HG03520 (cell line): Measurements from ENCODE around the gene LYZ.

ENCODE experiments used
- ATAC-seq: cut with Tn5 transposase; IDR thresholded peaks from one replicate; pipeline ENCODE4 v1.9.1; 2021; ENCODE audit warnings: mild to moderate bottlenecking, moderate library complexity; ENCODE audit not compliant: unreplicated experiment

The LYZ gene

DNA sequence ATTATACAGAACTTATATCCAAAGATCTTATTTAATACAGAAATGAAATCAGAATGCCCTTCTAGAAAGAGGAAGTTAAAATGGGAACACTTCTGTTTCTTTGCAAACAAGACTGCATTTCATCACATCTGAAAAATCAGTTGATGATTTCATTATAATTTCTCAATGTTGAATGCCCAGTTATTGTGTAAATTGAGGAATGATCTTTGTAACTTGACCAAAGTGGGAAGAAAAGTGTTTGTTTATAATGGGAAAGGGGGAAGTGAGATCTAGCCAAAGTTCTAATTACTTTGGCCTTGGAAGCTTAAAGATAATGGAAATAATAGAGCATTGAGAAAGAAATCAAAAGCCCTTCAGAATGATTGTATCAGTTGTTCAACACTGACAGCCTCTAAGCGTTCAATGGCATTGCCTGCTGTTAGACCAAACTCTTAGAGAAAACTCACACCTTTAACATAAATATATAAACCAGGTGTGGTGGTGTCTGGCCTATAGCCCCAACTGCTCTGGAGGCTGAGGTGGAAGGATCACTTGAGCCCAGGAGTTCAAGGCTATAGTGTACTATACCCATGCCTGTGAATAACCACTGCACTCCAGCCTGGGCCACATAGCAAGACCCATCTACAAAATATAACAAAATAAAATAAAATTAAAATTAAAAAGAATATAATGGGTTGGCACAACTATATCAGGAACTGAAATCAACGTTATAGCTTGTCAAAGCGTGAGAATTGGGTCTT is 9.9 kb upstream of the LYZ start:
- no peak for ATAC-seq

DNA sequence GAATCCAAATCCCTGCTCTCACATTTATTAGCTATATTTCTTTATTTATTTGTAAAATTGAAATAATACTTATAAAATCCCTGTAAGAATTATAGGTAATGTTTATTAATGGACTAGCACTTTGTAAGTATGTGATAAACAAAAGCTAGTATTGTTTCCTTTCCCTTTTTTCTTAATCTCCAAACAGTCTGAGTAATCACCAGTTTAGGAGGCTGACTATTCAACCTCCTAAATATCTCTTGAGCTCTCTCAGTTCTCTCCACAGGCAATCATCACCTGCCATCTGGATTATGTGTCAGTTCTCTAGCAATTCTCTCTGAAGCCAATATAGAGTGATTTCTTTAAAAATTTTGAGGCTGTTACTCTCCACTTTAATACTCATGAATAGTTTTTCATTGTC is 9.2 kb upstream of the LYZ start:
- no peak for ATAC-seq

DNA sequence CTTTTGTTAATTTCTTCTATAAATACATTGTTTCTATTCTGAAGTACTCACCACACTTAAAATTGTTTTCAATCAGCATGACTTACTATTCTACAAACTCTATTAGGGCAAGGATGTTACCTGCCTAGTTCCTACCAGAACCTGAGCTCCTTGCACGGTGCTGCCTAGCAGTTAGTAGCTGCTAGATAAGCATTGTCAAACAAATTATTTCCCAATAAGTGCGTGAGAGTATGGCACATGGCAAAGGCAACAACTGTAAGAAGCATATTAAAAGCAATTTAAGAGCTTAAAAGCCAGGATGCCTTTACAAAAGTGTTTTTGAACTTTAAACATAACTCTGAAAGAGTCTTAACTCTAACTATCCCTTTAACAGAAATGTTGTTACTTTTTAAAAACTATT is 8.2 kb upstream of the LYZ start:
- no peak for ATAC-seq

DNA sequence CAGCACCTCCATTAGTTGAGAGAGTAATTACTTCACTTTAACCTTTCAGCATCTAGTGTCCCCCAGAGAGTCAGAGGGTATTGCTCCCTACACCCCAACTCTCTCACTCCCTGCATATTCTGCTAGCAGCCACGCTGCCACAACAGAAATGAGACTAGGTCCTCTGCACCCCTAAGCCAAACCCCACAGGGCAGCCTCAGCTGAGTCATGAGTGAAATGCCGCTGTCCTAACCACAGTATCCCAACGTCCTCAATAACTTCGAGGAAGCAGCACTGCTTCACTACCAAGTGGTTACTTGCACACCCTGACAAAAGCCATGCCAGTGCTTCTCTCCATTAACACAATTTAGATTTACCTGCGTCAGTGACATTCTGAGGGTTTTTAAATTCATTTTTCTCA is 6.9 kb upstream of the LYZ start:
- no peak for ATAC-seq

DNA sequence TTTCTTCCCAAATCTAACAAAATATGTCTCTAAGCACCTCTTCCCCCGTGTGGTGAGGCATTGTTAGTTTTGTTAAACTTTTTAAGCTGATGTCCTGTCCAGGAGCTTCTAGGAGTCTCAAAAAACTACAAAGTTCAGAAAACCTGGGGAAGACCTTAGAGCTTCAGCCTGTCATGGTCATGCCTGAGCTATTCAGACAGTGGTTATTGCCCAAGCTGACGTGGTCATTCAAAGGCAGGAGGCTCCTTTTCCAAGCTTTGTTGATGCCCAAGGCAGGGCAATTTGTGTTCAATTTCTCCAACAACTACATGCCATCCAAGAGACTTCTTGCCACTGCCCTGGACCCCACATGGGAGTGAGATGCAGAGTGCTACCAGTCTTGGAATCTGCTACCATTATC is 5.8 kb upstream of the LYZ start:
- no peak for ATAC-seq

DNA sequence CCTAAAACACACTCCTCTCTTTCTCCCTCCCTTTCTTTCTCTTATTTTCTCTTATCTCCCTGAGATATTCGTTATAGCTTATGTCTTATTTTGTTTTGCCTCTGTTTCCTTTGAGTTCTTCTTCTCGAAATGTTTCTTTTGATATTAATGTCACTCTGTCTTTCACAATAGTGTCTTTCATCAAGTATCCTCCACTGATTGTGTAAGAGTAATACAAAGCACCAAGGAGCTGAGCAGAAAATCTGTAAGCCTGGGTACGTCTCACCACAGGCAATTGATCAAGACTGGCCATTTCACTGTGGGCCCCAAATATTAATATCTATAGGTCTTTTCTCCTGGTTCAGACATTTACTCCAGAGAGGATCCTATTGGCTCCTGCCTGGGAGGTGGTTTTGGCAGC is 4.8 kb upstream of the LYZ start:
- ATAC-seq, result no peak

DNA sequence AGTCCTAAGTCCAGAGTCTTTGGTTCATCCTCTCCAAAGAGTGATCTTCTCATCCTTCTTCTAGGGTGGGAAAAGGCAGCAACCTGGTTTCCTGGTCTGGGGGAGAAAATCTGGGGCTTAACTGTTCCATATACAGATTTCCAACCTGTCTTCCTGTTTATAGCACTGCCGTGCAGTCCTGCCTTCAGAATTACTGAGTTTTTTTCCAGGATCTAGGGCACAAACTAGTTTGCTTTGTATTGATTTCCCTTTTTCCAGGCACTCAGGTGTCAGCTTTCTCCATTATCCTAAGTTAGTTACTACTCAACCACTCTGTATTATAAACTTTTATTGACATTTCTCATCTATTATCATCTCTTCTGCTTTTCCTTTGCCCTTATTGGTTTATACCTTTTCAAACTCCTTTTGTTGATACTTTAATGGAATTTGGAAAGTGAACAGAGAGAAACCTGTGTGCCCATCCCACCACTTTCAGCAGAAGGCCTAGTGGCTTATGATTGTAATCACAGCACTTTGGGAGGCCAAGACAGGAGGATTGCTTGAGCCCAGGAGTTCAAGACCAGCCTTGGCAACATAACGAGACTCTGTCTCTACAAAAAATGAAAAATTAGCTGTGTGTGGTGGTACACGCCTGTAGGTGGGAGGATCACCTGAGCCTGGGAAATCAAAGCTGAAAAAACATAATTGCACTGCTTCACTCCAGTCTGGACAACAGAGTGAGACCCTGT is 4.1 kb upstream of the LYZ start:
- ATAC-seq, result no peak

DNA sequence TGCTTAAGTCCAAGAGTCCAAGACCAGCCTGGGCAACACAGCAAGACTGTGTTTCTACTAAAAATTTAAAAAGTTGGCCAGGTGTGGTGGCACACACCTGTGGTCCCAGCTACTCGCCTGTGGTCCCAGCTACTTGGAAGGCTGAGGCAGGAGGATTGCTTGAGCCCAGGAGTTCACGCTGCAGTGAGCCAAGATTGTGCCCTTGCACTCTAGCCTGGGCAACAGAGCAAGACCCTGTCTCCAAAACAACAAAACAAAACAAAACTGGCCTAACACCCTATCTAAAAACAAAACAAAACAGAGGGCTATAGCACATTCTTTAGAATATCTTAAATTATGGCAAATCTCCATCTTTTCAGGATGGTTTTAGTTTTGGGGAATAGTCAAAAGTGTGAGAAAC is 3.1 kb upstream of the LYZ start:
- ATAC-seq, result no peak

DNA sequence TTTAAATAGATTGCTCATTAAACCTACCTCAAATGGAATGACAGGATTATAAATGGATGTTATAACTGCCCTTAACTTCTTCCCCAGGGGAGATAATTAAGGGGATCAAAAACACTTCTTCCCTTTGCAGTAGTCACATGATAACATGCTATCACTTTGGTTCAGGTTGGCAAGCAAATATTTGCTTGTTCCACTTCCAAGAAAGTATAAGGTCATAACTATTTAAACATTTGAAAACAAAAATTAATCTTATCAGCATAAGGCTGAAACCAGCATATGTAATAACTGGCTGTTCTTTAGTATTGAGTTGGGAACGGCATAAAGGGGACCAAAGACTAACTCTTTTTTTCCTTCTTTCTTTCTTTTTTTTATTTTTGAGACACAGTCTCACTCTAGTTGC is 2.4 kb upstream of the LYZ start:
- no peak for ATAC-seq

DNA sequence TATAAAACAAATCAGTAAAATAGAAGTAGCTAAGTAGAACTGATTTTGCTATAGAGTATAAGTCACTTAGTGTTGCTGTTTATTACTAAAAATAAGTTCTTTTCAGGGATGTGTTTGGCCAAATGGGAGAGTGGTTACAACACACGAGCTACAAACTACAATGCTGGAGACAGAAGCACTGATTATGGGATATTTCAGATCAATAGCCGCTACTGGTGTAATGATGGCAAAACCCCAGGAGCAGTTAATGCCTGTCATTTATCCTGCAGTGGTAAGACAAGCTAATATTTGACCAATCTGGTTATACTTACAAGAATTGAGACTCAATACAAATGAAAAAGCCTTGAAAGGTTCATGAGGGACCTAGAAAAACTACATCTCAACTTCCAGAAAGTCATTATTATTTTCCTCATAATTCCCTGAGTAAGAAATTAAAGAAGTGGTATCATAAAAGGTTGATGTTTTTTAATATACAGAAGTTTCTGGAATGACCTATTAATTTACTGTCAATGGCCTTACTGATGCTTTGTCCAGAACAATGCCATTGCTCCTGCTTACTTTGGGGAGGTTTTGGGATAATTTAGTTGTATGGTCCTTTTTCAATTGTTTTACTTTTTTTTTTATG is 1.9 kb downstream of the LYZ start:
- no peak for ATAC-seq

DNA sequence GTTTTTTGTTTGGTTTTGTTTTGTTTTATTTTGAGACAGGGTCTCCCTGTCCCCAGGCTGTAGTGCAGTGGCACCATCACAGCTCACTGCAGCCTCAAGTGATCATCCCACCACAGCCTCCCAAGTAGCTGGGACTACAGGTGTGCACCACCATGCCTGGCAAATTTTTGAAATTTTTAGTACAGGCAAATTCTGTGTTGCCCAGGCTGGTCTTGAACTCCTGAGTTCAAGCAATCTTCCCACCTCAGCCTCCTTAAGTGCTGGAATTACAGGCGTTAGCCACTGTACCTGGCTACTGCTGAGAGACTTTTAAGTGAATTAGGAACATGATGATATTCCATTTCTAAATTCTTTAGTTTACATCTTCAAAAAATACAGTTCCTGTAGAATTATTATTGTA is 2.6 kb downstream of the LYZ start:
- ATAC-seq, result no peak

DNA sequence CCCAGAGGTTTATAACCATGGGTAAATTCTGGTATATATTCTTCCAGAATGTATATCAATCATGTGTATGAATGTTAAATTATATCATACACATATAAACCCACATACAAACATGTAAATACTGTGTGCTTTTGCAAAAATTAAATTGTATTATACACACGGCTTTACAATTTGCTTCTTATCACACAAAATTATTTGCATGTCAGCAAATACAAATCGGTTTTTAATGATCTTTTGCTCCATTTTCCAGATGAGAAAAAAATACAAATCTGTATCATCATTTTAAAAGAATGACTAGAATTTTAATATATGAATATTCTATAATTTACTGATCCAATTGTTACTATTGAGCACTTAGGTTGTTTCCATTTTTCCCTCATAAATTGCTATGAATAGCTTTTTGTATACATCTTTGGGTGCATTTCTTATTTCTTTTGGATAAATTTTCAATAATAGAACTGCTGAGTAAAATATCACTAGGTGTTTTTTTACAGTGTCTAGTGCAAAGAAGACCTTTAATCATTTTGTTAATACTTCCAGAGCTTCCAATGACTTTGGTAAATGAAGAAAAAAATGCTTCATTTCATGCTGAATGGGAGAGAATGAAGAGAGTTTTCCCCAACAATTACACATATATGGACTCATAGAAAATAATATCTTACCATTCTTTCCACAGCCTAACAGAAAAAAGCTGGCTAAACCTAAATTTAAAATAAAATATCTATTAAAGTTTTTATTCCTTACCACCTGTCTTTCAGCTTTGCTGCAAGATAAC is 3.5 kb downstream of the LYZ start:
- ATAC-seq, result no peak

DNA sequence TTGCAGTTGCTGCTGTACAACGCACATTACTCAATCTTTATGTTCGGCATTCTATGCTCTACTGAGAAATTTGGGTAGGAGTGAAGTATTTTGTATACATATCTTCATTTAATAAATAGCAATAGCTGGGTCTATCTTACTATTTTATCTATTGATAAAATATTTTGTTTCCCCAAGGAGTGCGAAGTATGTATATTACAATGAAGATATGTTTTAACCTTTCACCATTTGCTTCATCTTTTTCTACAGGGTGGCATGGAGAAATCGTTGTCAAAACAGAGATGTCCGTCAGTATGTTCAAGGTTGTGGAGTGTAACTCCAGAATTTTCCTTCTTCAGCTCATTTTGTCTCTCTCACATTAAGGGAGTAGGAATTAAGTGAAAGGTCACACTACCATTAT is 4.7 kb downstream of the LYZ start:
- ATAC-seq, result no peak

DNA sequence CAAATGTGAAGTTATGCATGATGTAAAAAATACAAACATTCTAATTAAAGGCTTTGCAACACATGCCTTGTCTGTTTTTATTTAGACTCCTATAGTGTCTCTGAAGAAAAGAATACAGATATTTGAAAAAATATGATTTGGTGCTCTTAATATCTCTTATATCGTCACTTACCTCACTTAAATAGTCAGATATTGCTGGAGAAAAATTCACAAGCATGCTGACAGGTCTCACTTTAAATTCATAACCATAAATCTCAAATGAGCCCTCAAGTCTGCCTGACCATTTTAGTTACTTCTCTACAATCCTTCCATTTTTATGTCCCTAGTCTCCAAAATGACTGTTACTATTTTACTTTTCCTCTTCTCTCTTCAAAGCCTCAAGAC is 6.0 kb downstream of the LYZ start:
- no peak for ATAC-seq

DNA sequence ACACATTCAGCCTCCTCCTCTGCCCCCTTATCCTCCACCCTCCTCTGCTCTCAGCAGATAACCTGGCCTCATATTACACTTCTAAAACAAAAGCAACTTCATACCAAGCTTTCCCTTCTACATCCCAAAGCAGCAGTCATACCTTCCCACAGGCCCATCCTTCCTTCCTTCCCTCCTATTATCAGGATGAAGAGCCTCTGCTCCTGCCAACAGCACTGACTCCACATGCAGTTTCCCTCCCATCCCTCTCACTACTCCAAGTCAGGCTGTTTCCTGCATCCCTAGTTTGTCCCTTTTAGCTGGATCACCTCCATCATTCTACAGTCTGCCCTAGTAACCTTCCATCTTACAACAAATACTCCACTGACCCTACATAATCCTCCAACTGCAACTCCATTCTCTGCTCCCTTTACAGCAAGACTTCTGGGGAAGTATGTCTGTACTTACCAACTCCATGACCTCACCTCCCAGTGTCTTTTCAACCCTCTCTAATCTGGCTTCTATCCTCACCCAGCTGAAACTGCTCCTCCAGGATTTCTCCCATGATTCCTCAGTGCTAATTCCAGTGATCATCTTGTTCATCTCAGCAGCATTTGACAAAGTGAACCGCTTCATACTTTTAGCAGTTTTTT is 6.5 kb downstream of the LYZ start:
- no peak for ATAC-seq

DNA sequence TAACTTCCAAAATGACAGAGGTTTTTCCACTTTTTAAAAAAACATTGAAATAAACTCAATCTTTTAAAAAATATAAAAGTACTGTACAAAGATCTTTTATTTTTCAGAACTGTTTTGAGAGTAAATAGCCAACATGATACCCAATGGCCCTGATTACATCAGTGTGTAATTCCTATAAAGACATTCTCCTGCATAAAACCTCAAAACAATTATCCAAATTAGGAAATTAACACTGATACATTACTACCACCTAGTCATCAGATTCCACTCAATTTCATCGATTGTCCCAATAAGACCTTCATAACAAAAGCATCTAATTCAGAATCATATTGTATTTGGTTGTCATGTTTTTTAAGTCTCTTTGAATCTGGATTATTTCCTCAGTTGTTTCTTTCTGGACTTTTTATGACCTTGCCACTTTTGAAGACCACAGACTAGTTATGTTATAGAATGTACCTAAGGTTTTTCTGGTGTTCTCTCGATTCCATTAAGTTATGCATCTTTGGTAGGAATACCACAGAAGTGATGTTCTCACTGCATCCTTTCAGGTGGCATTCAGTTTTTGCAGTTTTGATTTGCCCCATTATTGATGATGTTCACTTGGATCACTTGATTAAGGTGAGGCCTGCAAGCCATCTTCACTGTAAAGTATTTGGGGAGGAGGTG is 7.3 kb downstream of the LYZ start:
- ATAC-seq, result no peak

DNA sequence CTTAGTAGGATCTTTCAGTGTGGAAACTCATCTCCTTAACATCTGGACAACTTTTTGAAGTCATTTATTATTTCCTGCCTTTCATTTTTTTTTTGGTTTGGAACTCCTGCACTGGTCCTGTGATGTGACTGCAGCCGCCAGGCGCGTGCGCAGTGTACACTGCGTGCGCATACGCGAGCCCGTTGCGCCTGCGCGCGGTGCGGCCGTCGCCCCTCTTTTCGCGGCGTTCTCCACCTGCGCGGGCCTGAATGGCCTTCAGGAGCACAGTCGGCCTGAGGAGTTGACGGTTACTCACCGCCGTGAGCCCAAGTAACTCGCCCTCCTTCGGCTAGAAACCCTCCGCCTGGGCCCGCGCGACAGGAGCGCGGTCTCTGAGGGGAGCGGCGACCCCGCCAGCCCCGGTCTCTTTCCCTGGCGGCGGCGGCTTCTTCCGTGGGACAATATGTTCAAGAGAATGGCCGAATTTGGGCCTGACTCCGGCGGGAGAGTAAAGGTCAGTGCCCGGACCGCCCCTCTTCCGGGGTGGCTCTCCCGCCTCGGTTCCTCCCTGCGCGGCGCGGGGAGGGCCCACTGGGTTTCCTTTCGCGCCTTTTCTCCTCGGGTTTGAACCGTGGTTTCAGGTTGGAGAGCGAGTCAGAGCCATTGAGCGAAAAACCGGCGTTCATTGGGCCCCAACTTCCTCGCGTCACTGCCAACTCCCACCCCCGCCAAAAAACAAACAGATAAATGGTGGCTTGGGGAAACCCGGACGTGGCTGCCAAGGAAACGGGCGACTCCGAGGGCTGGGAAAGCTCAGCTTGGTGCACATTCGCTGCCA is 11.6 kb downstream of the LYZ start, which contains the start of gene YEATS4:
Gene YEATS4 (plus strand): TSS at position 213 of the 817 bp plus-strand sequence. CDS start 230 bp downstream, at position 443.
- ATAC-seq, result peak; percentile 73

DNA sequence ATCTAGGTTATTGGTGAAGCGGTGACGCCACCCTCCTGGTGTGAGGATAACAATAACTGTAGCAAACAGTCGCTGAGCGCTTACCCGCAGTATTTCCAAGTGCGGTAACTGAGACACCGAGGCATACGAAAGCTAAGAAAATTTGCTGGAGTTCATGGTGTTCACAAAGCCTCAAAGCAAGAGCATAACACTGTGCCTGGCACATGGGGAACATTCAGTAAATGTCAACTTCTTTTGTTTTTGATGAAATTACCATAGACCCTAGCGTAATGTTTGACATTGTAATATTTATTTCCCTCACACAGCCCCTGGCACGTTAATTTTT is 12.1 kb downstream of the LYZ start:
- ATAC-seq, result no peak

DNA sequence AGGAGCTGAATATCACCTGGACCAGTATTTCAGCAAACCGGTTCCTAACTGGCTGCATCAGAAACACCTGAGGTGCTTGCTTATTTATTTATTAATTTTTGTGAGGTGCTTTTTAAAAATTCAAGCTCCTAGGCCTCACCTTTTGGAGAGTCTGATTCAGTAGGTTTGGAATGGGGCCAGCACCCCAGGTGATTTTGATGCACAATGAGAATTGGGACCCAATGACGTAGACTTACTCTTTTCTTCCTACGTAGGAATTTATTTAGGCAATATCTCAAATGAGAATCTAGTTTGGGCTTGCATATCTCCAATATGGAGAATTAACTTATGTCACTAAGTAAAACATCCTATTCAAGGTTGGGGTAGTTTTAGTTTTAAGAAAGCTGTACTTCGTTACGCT is 18.6 kb downstream of the LYZ start:
- no peak for ATAC-seq

DNA sequence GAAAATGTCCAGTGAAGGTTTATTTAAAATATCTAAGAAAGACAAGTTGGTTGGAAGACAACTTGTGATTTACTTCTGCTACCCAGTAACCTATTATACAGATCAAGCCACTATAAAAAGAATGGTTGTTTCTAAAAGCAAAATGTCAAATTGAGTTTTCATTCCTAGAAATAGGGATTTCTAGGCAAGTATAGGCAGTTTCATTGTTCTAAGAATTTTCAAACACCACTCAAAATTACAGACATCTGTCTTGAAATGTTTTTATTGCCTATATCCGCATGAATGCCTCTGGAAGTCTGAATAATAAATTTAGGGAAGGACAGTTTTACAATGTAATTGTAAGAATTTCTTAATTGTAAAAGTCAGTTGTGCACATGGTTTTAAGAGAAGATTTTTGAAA is 20.0 kb downstream of the LYZ start:
- ATAC-seq, result no peak
